IgD-negative memory B cell (primary cell): Measurements from ENCODE around the gene SLC24A3. TPM values are rescaled to one million over a fixed set of nuclear protein-coding genes. Genes with fewer than 3 reads are reported as not detected.

ENCODE experiments used
- H3K27ac Mint-ChIP-seq, 3 donors: one replicate each; pipeline ENCODE4 v1.8.0; 2020 to 2022; ENCODE audit warnings: mild to moderate bottlenecking in 3 of 3, mixed read lengths in 3 of 3, moderate library complexity in 1 of 3
- H3K27me3 Mint-ChIP-seq: one replicate; pipeline ENCODE4 v1.8.0; 2021; ENCODE audit warnings: mixed read lengths
- H3K36me3 Mint-ChIP-seq: one replicate; pipeline ENCODE4 v1.8.0; 2020; ENCODE audit warnings: mild to moderate bottlenecking, mixed read lengths
- H3K4me1 Mint-ChIP-seq, 3 donors: one replicate each; pipeline ENCODE4 v1.8.0; 2020 to 2022; ENCODE audit warnings: mixed read lengths in 3 of 3, mild to moderate bottlenecking in 1 of 3
- H3K4me3 Mint-ChIP-seq, 4 donors: one replicate each; pipeline ENCODE4 v1.8.0; 2020 to 2022; ENCODE audit warnings: mild to moderate bottlenecking in 4 of 4, mixed read lengths in 4 of 4, moderate library complexity in 3 of 4
- H3K9me3 Mint-ChIP-seq, 3 donors: one replicate each; pipeline ENCODE4 v1.8.0; 2020 to 2021; ENCODE audit warnings: mixed read lengths in 3 of 3, mild to moderate bottlenecking in 1 of 3
- polyA plus RNA-seq: library from polyadenylated mRNA; unstranded; fragments of 300-500 nt; fragmentation: Illumina TruSeq; gene quantifications from one replicate; pipeline ENCODE4 v1.2.3, GENCODE V29; 2021

SLC24A3 gene
- polyA plus RNA-seq, 1 donor from 2014 or later: not detected

GRCh38 chr20:19298652-19299051 lies 86.2 kb downstream of the SLC24A3 start:
- Mint-ChIP-seq H3K4me1 (no peaks in the 10 kb centered on the region), H3K4me3 (no peak overlapping the region), H3K27ac (no peak overlapping the region), H3K27me3 (peaks cover 4% of the 10 kb centered on the region), H3K9me3 (peaks cover 0 to 4% (median 0%) of the 10 kb centered on the region in 3 donors), H3K36me3 (peaks cover 2% of the 10 kb centered on the region)

- Mint-ChIP-seq H3K27ac (peak overlapping the region in 1 of 3 donors; percentile 7), H3K36me3 (peaks cover 2% of the 10 kb centered on the region), H3K27me3 (peaks cover 4% of the 10 kb centered on the region), H3K4me3 (no peak overlapping the region), H3K4me1 (no peaks in the 10 kb centered on the region), H3K9me3 (peaks cover 0 to 4% (median 1%) of the 10 kb centered on the region in 3 donors)
Observed at GRCh38 chr20:19300395-19300794, 88.0 kb downstream of the SLC24A3 start.

- H3K36me3 Mint-ChIP-seq: peaks cover 2% of the 10 kb centered on the region
- peaks cover 4% of the 10 kb centered on the region for H3K27me3 Mint-ChIP-seq
- no peaks in the 10 kb centered on the region for H3K4me1 Mint-ChIP-seq
- no peak overlapping the region for H3K27ac Mint-ChIP-seq
- no peak overlapping the region for H3K4me3 Mint-ChIP-seq
- H3K9me3 Mint-ChIP-seq: peaks cover 0 to 5% (median 4%) of the 10 kb centered on the region in 3 donors
Observed at GRCh38 chr20:19301142-19301541, 88.7 kb downstream of the SLC24A3 start.

- no peak overlapping the region for H3K4me3 Mint-ChIP-seq
- peaks cover 6% of the 10 kb centered on the region for H3K27me3 Mint-ChIP-seq
- H3K36me3 Mint-ChIP-seq: peaks cover 2% of the 10 kb centered on the region
- peaks cover 0 to 7% (median 5%) of the 10 kb centered on the region in 3 donors for H3K9me3 Mint-ChIP-seq
- H3K4me1 Mint-ChIP-seq: no peaks in the 10 kb centered on the region
- H3K27ac Mint-ChIP-seq: no peak overlapping the region
Observed at GRCh38 chr20:19301843-19302242, 89.4 kb downstream of the SLC24A3 start.

GRCh38 chr20:19302714-19303113 lies 90.3 kb downstream of the SLC24A3 start:
- H3K27me3 Mint-ChIP-seq: peaks cover 8% of the 10 kb centered on the region
- H3K27ac Mint-ChIP-seq: no peak overlapping the region
- H3K4me3 Mint-ChIP-seq: no peak overlapping the region
- H3K9me3 Mint-ChIP-seq: peaks cover 0 to 7% (median 5%) of the 10 kb centered on the region in 3 donors
- H3K4me1 Mint-ChIP-seq: no peaks in the 10 kb centered on the region
- peaks cover 2% of the 10 kb centered on the region for H3K36me3 Mint-ChIP-seq

- no peak overlapping the region for H3K4me3 Mint-ChIP-seq
- no peaks in the 10 kb centered on the region for H3K4me1 Mint-ChIP-seq
- peaks cover 8% of the 10 kb centered on the region for H3K27me3 Mint-ChIP-seq
- no peak overlapping the region for H3K27ac Mint-ChIP-seq
- peaks cover 0 to 7% (median 5%) of the 10 kb centered on the region in 3 donors for H3K9me3 Mint-ChIP-seq
- no peaks in the 10 kb centered on the region for H3K36me3 Mint-ChIP-seq
Observed at GRCh38 chr20:19304389-19304788, 91.9 kb downstream of the SLC24A3 start.

- H3K27ac Mint-ChIP-seq: no peak overlapping the region
- H3K4me3 Mint-ChIP-seq: no peak overlapping the region
- H3K9me3 Mint-ChIP-seq: peaks cover 0 to 7% (median 5%) of the 10 kb centered on the region in 3 donors
- peaks cover 8% of the 10 kb centered on the region for H3K27me3 Mint-ChIP-seq
- H3K36me3 Mint-ChIP-seq: no peaks in the 10 kb centered on the region
- H3K4me1 Mint-ChIP-seq: no peaks in the 10 kb centered on the region
Observed at GRCh38 chr20:19304886-19305415, 92.5 kb downstream of the SLC24A3 start.

GRCh38 chr20:19308146-19308545 lies 95.7 kb downstream of the SLC24A3 start:
- Mint-ChIP-seq H3K27ac (no peak overlapping the region), H3K27me3 (peaks cover 6% of the 10 kb centered on the region), H3K9me3 (peaks cover 0 to 7% (median 5%) of the 10 kb centered on the region in 3 donors), H3K4me3 (no peak overlapping the region), H3K4me1 (no peaks in the 10 kb centered on the region), H3K36me3 (peaks cover 2% of the 10 kb centered on the region)

GRCh38 chr20:19310541-19310940 lies 98.1 kb downstream of the SLC24A3 start:
- Mint-ChIP-seq H3K27ac (no peak overlapping the region), H3K9me3 (peaks cover 0 to 3% (median 3%) of the 10 kb centered on the region in 3 donors), H3K4me3 (no peak overlapping the region), H3K36me3 (peaks cover 2% of the 10 kb centered on the region), H3K27me3 (peaks cover 9% of the 10 kb centered on the region), H3K4me1 (no peaks in the 10 kb centered on the region)

- H3K36me3 Mint-ChIP-seq: peaks cover 2% of the 10 kb centered on the region
- H3K9me3 Mint-ChIP-seq: no peaks in the 10 kb centered on the region
- H3K4me3 Mint-ChIP-seq: no peak overlapping the region
- no peak overlapping the region for H3K27ac Mint-ChIP-seq
- H3K4me1 Mint-ChIP-seq: no peaks in the 10 kb centered on the region
- H3K27me3 Mint-ChIP-seq: peaks cover 7% of the 10 kb centered on the region
Observed at GRCh38 chr20:19313342-19314069, 101.1 kb downstream of the SLC24A3 start.

- no peak overlapping the region for H3K4me3 Mint-ChIP-seq
- H3K27me3 Mint-ChIP-seq: peaks cover 9% of the 10 kb centered on the region
- H3K4me1 Mint-ChIP-seq: no peaks in the 10 kb centered on the region
- no peaks in the 10 kb centered on the region for H3K9me3 Mint-ChIP-seq
- H3K36me3 Mint-ChIP-seq: peaks cover 2% of the 10 kb centered on the region
- H3K27ac Mint-ChIP-seq: no peak overlapping the region
Observed at GRCh38 chr20:19314621-19315020, 102.2 kb downstream of the SLC24A3 start.

- Mint-ChIP-seq H3K9me3 (no peaks in the 10 kb centered on the region), H3K27me3 (peaks cover 7% of the 10 kb centered on the region), H3K4me3 (no peak overlapping the region), H3K36me3 (no peaks in the 10 kb centered on the region), H3K27ac (no peak overlapping the region), H3K4me1 (no peaks in the 10 kb centered on the region)
Observed at GRCh38 chr20:19317237-19318069, 105.0 kb downstream of the SLC24A3 start.

- H3K27me3 Mint-ChIP-seq: peaks cover 7% of the 10 kb centered on the region
- no peaks in the 10 kb centered on the region for H3K9me3 Mint-ChIP-seq
- H3K4me3 Mint-ChIP-seq: no peak overlapping the region
- H3K4me1 Mint-ChIP-seq: no peaks in the 10 kb centered on the region
- H3K36me3 Mint-ChIP-seq: no peaks in the 10 kb centered on the region
- no peak overlapping the region for H3K27ac Mint-ChIP-seq
Observed at GRCh38 chr20:19318610-19319009, 106.2 kb downstream of the SLC24A3 start.

- Mint-ChIP-seq H3K27ac (no peak overlapping the region), H3K4me1 (no peaks in the 10 kb centered on the region), H3K36me3 (no peaks in the 10 kb centered on the region), H3K9me3 (no peaks in the 10 kb centered on the region), H3K4me3 (no peak overlapping the region), H3K27me3 (peaks cover 11% of the 10 kb centered on the region)
Observed at GRCh38 chr20:19320005-19320404, 107.6 kb downstream of the SLC24A3 start.

- no peaks in the 10 kb centered on the region for H3K4me1 Mint-ChIP-seq
- no peaks in the 10 kb centered on the region for H3K9me3 Mint-ChIP-seq
- H3K27ac Mint-ChIP-seq: no peak overlapping the region
- H3K36me3 Mint-ChIP-seq: no peaks in the 10 kb centered on the region
- H3K4me3 Mint-ChIP-seq: no peak overlapping the region
- H3K27me3 Mint-ChIP-seq: peaks cover 11% of the 10 kb centered on the region
Observed at GRCh38 chr20:19321176-19321575, 108.7 kb downstream of the SLC24A3 start.
